ENCODE results near the gene SRC.

Gene SRC

DNA sequence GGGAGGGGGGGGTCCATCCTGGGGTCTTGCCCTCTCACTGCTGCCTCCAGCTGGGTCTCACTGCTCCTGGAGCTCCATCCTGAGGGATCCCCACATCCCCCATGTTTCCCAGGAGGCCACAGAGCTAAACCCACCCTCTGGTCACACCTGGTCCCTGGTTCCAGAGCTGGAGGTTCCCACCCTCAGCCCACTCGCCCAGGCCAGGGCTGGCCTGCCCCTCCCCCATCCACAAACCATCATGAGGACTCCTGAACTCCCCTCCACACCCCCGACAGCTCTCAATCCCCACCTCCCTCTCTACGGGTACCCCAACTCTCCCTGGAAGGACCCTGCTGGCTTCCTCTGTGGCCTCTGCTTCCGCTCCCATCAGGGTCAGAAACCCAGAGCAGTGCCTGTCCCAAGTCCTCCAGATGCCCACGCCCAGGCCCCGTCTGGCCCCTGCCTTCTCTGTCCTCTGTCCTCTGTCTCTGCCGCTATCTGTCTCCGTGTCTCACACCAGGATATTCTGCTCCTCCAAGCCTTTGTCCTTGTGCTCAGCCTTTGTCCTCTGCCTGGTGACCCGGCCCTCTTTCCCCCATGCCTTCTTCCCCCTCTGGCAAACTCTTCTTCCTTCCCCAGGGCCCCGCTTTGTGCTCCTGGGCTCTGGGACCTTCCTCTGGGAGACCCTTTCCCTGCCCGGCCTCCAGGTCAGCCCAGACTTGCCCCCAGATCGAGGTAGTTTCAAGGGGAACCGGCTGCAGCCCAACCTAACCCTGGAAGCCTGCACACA, 74.0 kb downstream of the SRC start:
- TF ChIP-seq, protein P1, sequence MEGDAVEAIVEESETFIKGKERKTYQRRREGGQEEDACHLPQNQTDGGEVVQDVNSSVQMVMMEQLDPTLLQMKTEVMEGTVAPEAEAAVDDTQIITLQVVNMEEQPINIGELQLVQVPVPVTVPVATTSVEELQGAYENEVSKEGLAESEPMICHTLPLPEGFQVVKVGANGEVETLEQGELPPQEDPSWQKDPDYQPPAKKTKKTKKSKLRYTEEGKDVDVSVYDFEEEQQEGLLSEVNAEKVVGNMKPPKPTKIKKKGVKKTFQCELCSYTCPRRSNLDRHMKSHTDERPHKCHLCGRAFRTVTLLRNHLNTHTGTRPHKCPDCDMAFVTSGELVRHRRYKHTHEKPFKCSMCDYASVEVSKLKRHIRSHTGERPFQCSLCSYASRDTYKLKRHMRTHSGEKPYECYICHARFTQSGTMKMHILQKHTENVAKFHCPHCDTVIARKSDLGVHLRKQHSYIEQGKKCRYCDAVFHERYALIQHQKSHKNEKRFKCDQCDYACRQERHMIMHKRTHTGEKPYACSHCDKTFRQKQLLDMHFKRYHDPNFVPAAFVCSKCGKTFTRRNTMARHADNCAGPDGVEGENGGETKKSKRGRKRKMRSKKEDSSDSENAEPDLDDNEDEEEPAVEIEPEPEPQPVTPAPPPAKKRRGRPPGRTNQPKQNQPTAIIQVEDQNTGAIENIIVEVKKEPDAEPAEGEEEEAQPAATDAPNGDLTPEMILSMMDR (IDR thresholded peaks at IDR 0.05; ENCODE audit: insufficient read depth, missing control alignments) = no peak
- no peak for FAIRE-seq
- no peak for DNase-seq (ENCODE audit: insufficient read length, low spot score)

DNA sequence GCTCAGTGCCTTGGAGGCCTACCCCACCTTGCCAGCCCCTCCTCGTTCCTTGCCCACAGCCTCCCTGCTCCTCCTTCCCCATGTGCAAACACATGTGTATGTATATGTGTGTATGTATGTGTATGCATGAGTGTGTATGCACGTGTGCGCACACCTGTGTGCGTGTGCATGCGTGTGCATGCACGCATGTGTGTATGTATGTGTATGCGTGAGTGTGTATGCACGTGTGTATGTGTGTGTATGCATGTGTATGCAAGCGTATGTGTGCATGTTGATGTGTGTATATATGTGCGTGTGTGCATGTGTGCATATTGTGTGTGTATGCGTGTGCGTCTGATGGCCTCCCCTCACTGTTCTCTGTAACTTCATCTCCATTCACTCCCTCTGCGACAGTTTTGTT, 74.7 kb downstream of the SRC start:
- TF ChIP-seq, protein P1 (IDR thresholded peaks at IDR 0.05; ENCODE audit: insufficient read depth, missing control alignments) = no peak
- no peak for FAIRE-seq
- DNase-seq (ENCODE audit: insufficient read length, low spot score) = no peak

DNA sequence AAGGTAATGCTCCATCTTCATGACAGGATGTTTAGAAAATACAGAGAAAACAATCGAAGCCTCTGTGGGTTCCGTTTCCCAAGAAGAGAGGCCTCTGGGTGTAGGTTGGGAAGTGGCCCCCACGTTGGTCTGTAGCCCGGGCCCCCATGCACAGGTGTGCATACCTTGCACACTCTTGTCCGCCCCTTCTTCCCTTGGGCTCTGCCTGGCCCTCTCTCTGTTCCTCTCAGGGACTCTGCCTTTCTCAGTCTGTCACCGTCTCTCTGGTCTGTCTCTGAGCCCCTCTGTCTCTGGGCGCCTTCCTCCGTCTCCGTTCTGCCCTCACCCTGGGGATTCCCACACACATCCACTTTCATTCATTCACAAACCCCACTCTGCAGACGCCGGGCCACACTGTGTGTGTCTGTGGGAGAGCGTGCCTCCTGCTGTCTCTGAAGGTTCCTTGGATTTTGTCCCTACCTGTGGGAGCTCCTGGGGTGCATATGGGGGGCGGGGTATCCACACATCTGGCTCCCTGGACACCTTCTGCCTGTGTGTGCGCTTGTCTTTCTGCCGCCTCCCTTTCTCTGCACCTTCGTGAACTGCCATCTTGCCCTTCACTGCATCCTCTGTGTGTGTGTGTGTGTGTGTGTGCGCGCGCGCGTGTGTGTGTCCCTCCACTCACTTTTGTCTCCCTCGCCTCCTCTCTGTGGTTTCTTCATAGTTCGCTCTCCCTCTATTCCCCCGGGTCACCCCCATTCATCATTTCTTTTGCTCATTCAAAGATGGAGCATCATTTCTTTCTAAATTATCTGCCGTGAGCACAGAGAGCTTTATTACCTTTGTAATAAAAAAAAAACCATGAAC, 75.3 kb downstream of the SRC start:
- TF ChIP-seq, protein P1 (IDR thresholded peaks at IDR 0.05; ENCODE audit: insufficient read depth, missing control alignments) = no peak
- DNase-seq (ENCODE audit: insufficient read length, low spot score) (no peak), FAIRE-seq (no peak)

DNA sequence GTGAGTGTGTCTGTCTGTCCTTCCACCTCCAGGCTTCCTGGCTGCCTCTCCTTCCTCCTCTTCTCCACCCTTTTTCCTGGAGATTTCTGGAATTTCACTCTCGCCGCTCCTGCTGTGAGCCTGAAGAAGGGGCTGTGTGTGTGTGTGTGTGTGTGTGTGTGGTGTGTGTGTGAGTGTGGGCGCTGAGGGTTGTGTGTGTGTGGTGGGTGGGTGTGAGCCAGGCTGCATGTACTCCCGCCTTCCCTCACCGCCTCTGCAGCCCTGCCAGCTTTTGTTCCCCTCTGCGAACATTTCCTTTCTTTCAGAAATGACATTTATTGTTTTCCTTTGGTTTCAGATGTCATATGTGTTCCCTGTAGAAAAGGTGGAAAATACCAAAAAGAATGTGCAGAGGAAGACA, 76.0 kb downstream of the SRC start:
- FAIRE-seq (no peak), DNase-seq (ENCODE audit: insufficient read length, low spot score) (no peak)
- TF ChIP-seq, protein P1 (IDR thresholded peaks at IDR 0.05; ENCODE audit: insufficient read depth, missing control alignments) = no peak

GRCh38 chr20:37422791-37423286, 76.9 kb downstream of the SRC start:
- TF ChIP-seq, protein P1 (IDR thresholded peaks at IDR 0.05; ENCODE audit: insufficient read depth, missing control alignments) = no peak
- no peak for FAIRE-seq
- DNase-seq (ENCODE audit: insufficient read length, low spot score) = no peak

DNA sequence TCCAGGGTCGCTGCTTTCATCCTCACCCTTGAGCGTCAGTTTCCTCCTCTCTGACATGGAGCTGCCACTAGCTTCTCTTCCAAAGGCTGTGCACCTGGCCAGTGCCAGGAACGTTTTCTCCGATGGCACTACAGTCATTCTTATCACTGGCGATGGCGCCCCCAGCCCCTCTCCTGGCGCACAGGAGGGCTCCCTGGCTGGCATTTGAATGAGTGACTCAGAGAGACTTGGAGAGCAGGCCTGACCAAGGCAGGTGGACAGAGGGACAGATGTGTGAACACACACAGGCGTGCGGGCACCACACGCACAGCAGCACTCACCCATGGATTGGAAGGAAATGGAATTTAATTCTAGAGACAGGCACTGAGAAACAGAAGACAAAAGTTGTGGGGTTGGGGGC, 77.6 kb downstream of the SRC start:
- no peak for FAIRE-seq
- TF ChIP-seq, protein P1 (IDR thresholded peaks at IDR 0.05; ENCODE audit: insufficient read depth, missing control alignments) = no peak
- no peak for DNase-seq (ENCODE audit: insufficient read length, low spot score)
